GM12801 (cell line): ENCODE data around the gene AFMID.

Experiments used
- CTCF ChIP-seq: IDR thresholded peaks from one replicate; pipeline ENCODE4 v1.5.1; 2011; ENCODE audit warnings: control low read depth; ENCODE audit not compliant: insufficient read length; ENCODE audit errors: extremely low read depth

The AFMID gene

GRCh38 chr17:78197147-78197832, 10.1 kb downstream of the AFMID start:
- no peak for TF ChIP-seq CTCF

- TF ChIP-seq CTCF: no peak
Measured at GRCh38 chr17:78200451-78200850, 13.3 kb downstream of the AFMID start.

GRCh38 chr17:78202666-78203065, 15.5 kb downstream of the AFMID start:
- TF ChIP-seq CTCF: no peak

GRCh38 chr17:78204387-78205123, 17.4 kb downstream of the AFMID start:
- TF ChIP-seq CTCF: no peak

- TF ChIP-seq CTCF: no peak
Measured at GRCh38 chr17:78205124-78205775, 18.1 kb downstream of the AFMID start.

- TF ChIP-seq CTCF: no peak
Measured at GRCh38 chr17:78206298-78206697, 19.1 kb downstream of the AFMID start.

- no peak for TF ChIP-seq CTCF
Measured at GRCh38 chr17:78208486-78208885, 21.3 kb downstream of the AFMID start.
